NCI-H510A treated with DMSO at 0.1 percent for 48 hours (cell line): ENCODE results near the gene CD200R1.
A peak's percentile ranks its signal among the peaks of the same experiment; 100 is the strongest.

ENCODE experiments used
- DNase-seq: peaks from one replicate; lab custom pipeline; 2025; lab: John Stamatoyannopoulos, UW

CD200R1 gene

GRCh38 chr3:112974894-112975293 is at the start of gene CD200R1:
Gene CD200R1, minus strand, starts transcription at chr3:112975103. Its CDS starts 246 bp downstream, at chr3:112974857.
- DNase-seq = no peak

GRCh38 chr3:113021471-113021870 is 46.6 kb upstream of the CD200R1 start:
- DNase-seq = no peak

- peak; percentile 45 for DNase-seq
Measured at GRCh38 chr3:113019182-113020137, 44.6 kb upstream of the CD200R1 start.

GRCh38 chr3:113018536-113019181 is 43.8 kb upstream of the CD200R1 start:
- no peak for DNase-seq

- DNase-seq = no peak
Measured at GRCh38 chr3:113013593-113013992, 38.7 kb upstream of the CD200R1 start.

GRCh38 chr3:113008117-113008516 is 33.2 kb upstream of the CD200R1 start:
- no peak for DNase-seq

GRCh38 chr3:113006359-113007056 is 31.6 kb upstream of the CD200R1 start:
- no peak for DNase-seq

- no peak for DNase-seq
Measured at GRCh38 chr3:113005611-113006010, 30.7 kb upstream of the CD200R1 start.

- DNase-seq = no peak
Measured at GRCh38 chr3:113002679-113003078, 27.8 kb upstream of the CD200R1 start.

- DNase-seq = no peak
Measured at GRCh38 chr3:113002037-113002436, 27.1 kb upstream of the CD200R1 start.

- DNase-seq = no peak
Measured at GRCh38 chr3:113000691-113001090, 25.8 kb upstream of the CD200R1 start.

- no peak for DNase-seq
Measured at GRCh38 chr3:112995800-112996199, 20.9 kb upstream of the CD200R1 start.

- DNase-seq = peak; percentile 64
Measured at GRCh38 chr3:112990672-112991602, 16.0 kb upstream of the CD200R1 start, which contains the start of gene GTPBP8. Gene GTPBP8, plus strand, starts transcription at chr3:112990984. Its CDS starts 16 bp downstream, at chr3:112991000.

- DNase-seq = no peak
Measured at GRCh38 chr3:112987710-112988334, 12.9 kb upstream of the CD200R1 start.

GRCh38 chr3:112984485-112984884 is 9.6 kb upstream of the CD200R1 start:
- peak; percentile 71 for DNase-seq

GRCh38 chr3:112982710-112983109 is 7.8 kb upstream of the CD200R1 start:
- no peak for DNase-seq

- DNase-seq = no peak
Measured at GRCh38 chr3:112980080-112980479, 5.2 kb upstream of the CD200R1 start.

GRCh38 chr3:112979244-112979832 is 4.4 kb upstream of the CD200R1 start:
- peak; percentile 17 for DNase-seq

GRCh38 chr3:112976953-112977352 is 2.0 kb upstream of the CD200R1 start:
- DNase-seq = no peak

- no peak for DNase-seq
Measured at GRCh38 chr3:112976001-112976400, 1.1 kb upstream of the CD200R1 start.

GRCh38 chr3:112974178-112974517 is 755 bp downstream of the CD200R1 start:
- DNase-seq = no peak
